Measurements from ENCODE around the gene SLC25A34.

The SLC25A34 gene

GRCh38 chr1:15753776-15754175, 17.7 kb downstream of the SLC25A34 start:
- no peak for DNase-seq (ENCODE audit: low read depth in 2 of 2)

- DNase-seq (ENCODE audit: low read depth in 2 of 2): no peak
These were observed 19.1 kb downstream of the SLC25A34 start for GRCh38 chr1:15755021-15755645.

- no peak for DNase-seq (ENCODE audit: low read depth in 2 of 2)
These were observed 19.6 kb downstream of the SLC25A34 start for GRCh38 chr1:15755646-15756040.

- DNase-seq (ENCODE audit: low read depth in 2 of 2): no peak
These were observed 20.3 kb downstream of the SLC25A34 start for GRCh38 chr1:15756143-15757015.

GRCh38 chr1:15757016-15757543, 21.0 kb downstream of the SLC25A34 start:
- DNase-seq (ENCODE audit: low read depth in 2 of 2): no peak

- no peak for DNase-seq (ENCODE audit: low read depth in 2 of 2)
These were observed 21.7 kb downstream of the SLC25A34 start for GRCh38 chr1:15757575-15758342.

GRCh38 chr1:15758343-15758931, 22.4 kb downstream of the SLC25A34 start, which contains the start of gene FBLIM1:
TSS of gene FBLIM1 (plus strand) at chr1:15758795. CDS start at chr1:15764984, 6,189 bp downstream.
- DNase-seq (ENCODE audit: low read depth in 2 of 2): no peak

- DNase-seq (ENCODE audit: low read depth in 2 of 2): no peak
These were observed 23.0 kb downstream of the SLC25A34 start for GRCh38 chr1:15758953-15759661.

- no peak for DNase-seq (ENCODE audit: low read depth in 2 of 2)
These were observed 24.6 kb downstream of the SLC25A34 start for GRCh38 chr1:15760520-15761211.

GRCh38 chr1:15761366-15762128, 25.5 kb downstream of the SLC25A34 start:
- no peak for DNase-seq (ENCODE audit: low read depth in 2 of 2)

GRCh38 chr1:15762546-15762945, 26.5 kb downstream of the SLC25A34 start:
- no peak for DNase-seq (ENCODE audit: low read depth in 2 of 2)

GRCh38 chr1:15764269-15764764, 28.3 kb downstream of the SLC25A34 start:
- DNase-seq (ENCODE audit: low read depth in 2 of 2): no peak

GRCh38 chr1:15764890-15765289, 28.8 kb downstream of the SLC25A34 start:
- DNase-seq (ENCODE audit: low read depth in 2 of 2): no peak

GRCh38 chr1:15765495-15766194, 29.6 kb downstream of the SLC25A34 start:
- no peak for DNase-seq (ENCODE audit: low read depth in 2 of 2)

- DNase-seq (ENCODE audit: low read depth in 2 of 2): no peak
These were observed 31.9 kb downstream of the SLC25A34 start for GRCh38 chr1:15767941-15768340.

GRCh38 chr1:15768388-15768787, 32.3 kb downstream of the SLC25A34 start:
- DNase-seq (ENCODE audit: low read depth in 2 of 2): no peak

- DNase-seq (ENCODE audit: low read depth in 2 of 2): no peak
These were observed 34.4 kb downstream of the SLC25A34 start for GRCh38 chr1:15770313-15770962.

GRCh38 chr1:15771836-15772515, 35.9 kb downstream of the SLC25A34 start:
- no peak for DNase-seq (ENCODE audit: low read depth in 2 of 2)
